Germinal center (tissue), 1 donor: ENCODE measurements around the gene NRL.
A peak's percentile ranks its signal among the peaks of the same experiment; 100 is the strongest.
"Not testable (repeated sequence)": the region's sequence is repeated elsewhere in the genome, so short reads cannot be mapped to it uniquely, and the experiment has no call there.

Experiments
- DNase-seq: peaks from one replicate; pipeline ENCODE4 v3.0.0; 2012; ENCODE audit warnings: mixed read lengths, low spot score

The NRL gene

DNA sequence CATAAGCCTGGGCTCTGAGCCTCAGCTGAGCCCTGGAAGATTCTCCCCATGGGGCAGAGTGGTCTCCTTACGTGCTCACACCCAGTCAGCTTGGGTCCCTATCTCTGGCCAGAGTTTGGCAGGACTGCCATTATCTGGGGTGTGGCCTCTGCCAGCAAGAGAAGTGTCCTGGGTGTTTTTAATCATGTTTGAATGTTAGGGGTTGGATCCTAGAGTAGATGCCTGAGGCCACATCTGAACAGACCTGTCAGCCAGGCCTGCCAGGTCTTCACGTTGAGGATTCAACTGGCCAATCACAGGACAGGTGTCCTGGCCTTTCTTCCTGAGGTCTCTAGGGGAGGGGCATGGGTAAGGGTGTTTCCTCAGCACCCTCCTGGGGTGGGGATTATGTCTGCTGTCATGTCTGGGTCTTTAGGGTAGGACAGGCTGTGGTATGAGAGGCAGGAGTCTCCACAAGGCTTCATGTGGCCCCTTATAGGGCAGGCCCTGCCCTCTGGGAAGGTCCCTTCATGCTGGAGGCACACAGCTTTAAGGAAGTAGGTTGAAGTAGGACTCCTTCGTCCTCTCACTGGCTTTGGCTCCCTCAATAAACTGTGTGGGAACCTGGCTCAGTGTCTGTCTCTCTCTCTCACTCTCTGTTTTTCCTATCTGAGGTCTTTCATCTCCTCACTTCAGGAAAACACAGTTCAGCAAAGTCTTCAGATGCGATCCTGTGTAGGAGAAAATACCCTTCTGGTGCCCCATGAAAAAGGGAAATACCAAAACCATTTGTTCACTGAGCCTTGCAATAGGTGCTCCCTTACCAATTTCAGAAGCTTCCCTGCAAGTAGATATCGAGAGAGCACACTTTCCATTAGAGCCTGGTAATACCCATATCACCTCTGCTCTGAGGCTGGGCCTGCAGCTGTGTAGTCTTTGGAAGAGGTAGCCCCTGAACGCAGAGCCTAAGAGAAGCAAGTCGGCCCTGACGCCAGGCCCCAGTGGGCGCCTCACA, 9.0 kb upstream of the NRL start:
- DNase-seq = no peak

DNA sequence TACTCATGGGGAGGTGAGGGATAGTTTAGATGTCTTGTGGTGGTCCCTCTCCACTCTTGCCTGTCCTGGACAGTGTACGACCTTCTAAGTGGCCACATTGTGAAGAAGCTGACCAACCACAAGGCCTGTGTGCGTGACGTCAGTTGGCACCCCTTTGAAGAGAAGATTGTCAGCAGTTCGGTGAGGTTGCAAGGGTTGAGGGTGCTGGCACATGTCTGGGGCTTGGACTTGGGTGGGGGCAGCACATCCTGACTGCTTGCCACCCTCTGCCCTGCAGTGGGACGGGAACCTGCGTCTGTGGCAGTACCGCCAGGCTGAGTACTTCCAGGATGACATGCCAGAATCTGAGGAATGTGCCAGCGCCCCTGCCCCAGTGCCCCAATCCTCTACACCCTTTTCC, 8.1 kb upstream of the NRL start:
- no peak for DNase-seq

DNA sequence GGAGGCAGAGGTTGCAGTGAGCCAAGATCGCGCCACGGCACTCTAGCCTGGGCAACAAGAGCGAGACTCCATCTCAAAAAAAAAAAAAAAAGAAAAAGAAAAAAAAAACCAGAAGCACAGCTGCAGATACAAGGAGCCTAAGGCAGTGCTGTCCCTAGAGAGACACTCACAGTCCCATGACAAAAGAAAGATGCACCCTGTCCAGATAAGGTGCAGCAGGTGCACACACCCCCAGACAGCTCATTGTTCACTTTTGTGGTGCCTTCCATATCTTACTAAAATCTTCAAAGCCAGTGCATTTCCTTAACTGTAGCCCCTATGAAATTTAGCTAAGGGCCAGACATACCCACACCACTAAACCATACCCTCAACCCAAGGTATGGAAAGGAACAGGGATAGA, 7.7 kb upstream of the NRL start:
- no peak for DNase-seq

DNA sequence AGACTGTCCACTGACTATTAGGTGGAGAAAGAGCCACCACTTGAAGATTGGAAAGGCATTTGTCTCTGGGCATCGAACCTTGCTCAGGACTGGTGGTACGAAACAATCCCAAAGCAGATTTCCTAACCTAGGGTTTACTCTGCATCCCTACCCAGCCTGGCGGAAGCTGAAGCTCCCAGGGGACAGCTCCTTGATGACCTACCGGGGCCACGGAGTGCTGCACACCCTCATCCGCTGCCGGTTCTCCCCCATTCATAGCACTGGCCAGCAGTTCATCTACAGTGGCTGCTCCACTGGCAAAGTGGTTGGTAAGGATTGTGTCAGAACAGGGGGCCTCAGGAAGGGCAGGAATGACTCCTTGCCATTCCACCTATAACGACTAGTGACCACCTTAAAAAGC, 6.5 kb upstream of the NRL start:
- no peak for DNase-seq

DNA sequence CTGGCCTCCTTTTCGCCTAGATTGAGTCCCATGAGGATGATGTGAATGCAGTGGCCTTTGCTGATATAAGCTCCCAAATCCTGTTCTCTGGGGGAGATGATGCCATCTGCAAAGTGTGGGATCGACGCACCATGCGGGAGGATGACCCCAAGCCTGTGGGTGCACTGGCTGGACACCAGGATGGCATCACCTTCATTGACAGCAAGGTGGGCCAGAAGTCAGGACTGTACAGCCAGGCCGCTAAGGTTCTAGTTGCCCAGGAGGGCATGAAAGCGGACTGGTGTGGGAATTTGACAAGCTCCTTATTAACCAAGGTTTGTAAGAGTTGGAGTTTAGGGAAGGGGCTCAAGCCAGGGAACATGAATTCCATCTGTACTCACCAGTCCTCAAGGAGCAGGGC, 4.9 kb upstream of the NRL start:
- DNase-seq = no peak

- DNase-seq = no peak
Measured at GRCh38 chr14:24117179-24117578, 2.4 kb upstream of the NRL start.

- no peak for DNase-seq
Measured at GRCh38 chr14:24116128-24116814, 1.5 kb upstream of the NRL start.

DNA sequence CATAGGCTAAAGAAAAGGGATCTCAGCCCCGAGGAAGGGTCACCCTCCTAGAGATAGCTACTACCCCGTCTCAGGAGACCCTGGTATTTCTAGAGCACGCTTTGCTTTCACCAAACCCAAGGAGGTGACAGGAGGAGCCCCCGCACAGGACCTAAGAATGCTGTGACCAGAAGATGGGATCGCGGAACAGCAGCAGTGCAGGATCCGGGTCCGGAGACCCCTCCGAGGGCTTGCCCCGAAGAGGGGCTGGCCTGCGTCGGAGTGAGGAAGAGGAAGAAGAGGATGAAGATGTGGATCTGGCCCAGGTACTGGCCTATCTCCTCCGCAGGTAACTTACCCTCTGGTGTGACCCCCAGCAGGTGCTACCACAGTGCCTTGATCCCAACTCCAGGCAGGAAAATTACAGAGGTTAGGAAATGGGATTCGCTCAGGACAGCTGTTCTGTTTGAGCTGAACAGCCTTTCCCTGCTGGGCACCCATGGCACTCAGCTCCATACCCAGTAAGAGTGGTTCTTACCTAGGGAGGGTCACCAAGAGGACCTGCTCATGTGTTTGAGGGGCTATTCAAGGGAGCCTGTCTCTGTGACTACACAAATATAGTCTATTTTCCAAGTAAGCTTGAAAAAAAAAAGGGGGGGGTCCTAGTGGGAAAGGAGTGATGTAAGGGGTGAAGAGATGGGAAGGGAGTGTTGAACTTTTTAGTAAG, 826 bp upstream of the NRL start:
- DNase-seq = no peak

GRCh38 chr14:24113801-24114531, 783 bp downstream of the NRL start:
- DNase-seq = peak; percentile 62

GRCh38 chr14:24113379-24113800, 1.4 kb downstream of the NRL start:
- no peak for DNase-seq

DNA sequence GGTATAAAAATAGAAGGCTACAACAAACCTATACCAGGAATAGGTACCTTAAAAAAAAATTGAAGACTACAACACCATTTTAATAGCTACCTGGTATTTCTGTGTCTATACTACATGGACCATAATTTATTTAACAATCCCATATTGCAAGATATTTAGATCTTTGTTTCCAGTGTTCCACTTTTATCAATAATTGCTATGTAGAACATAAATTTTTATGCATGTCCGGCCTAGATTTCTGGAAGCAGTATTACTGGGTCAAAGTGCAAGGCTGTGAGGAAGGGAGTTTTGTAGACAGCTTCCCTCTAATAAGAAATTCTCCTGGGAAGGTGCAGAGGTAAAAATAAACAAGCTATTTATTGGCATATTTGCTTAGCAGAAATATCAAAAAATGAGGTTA, 4.2 kb downstream of the NRL start:
- no peak for DNase-seq

GRCh38 chr14:24110060-24110459, 4.7 kb downstream of the NRL start:
- DNase-seq = no peak

DNA sequence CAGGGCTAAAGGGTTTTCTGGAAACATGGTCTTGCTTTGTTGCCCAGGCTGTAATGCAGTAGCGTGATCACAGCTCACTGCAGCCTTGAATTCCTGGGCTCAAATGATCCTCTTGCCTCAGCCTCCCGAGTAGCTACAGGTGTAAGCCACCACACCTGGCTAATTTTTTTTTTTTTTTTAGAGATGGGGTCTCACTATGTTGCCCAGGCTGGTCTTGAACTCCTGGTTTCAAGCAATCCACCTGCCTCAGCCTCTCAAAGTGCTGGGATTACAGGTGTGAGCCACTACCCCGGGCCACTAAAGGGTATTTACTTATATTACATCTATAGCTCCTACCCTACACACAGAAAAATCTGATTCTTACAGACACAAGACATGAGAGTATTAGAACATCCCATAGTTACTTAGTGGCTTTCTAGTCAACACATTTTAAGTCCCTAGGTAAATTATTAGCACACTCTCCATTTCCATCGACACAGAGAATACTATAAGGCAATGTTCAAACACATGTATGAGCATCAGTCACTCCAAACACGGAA, 6.3 kb downstream of the NRL start:
- DNase-seq = no peak

DNA sequence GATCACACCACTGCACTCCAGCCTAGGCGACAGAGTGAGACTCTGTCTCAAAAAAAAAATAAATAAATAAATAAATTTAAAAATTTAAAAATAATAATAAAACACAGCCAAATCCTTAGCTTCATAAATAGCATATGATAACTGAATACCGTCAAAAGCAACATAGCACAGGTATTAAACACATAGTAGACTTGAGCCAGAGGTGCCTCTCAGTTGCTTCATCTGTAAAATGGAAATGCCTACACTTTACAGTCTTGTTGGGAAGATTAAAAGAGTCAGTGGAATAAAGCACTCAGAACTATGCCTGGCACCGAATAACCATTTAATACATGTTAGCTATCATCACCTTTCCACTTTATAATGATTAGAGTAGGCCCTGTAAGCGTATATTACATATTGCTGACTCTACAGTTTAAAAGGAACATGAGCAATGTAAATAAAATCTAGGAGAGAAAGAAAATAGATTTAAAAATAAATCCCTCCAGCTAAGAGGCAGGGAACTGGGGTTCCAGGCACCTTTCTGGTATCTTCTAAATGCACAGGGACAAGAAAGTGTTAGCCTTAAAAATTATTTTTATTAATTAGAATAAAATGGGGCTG, 8.0 kb downstream of the NRL start:
- no peak for DNase-seq

- DNase-seq = not testable (repeated sequence)
Measured at GRCh38 chr14:24105609-24106239, 9.0 kb downstream of the NRL start.

- no peak for DNase-seq
Measured at GRCh38 chr14:24103451-24103850, 11.3 kb downstream of the NRL start.

DNA sequence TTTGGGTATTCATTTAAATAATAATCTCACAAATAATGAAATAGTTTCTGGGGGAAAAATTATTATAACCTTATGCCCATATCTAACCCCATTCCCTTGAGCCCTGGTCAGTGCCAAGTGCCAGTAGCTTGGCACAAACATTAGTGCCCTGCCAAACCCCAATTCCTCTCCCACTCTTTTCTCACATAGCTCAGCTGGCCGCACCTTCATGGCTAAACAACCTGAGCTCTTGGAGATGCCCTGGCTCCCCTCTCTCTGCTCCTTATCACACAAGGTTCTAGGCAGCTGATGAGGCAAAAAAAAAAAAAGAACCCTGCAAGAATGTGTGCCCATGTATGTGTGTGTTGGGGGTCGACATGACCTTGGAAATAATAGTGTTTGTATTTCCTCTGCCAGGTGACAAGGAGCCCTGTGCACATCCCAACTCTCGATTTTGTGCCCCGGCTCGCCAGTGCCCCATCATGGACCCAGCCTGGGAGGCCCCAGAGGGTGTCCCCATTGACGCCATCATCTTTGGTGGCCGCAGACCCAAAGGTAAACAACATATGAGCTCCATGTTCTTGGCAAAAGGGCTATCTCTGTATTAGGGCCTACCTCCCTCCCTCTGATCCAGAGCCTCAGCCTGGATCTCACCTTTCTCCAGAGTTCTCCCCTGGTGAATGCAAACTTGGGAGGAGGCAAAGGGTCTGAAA, 12.2 kb downstream of the NRL start:
- no peak for DNase-seq

DNA sequence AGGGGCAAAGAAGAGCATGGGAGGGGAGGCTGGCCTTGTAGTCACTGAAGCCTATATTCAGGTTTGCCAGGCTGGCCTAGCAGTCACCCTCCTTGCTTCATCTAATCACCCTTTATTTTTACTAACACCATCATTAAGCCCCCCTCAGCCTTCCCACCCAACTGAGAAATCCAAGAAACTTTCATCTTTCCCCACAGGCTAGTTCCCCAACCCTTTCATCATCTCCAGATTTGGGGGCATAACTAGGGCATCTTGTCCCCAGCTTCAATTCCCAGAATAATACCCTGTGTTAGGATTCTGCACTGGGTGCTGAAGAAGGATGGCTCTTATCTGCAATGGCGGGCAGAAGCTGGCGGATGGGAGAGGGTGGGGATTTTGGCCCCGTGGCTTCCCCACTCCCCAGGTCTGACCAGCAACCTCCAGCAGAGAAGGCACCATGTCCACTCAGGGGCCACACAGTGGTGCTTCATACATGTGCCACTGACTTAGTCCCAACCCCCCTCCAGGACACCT, 13.7 kb downstream of the NRL start:
- DNase-seq = no peak

- DNase-seq = no peak
Measured at GRCh38 chr14:24100197-24100981, 14.4 kb downstream of the NRL start.
